DMS114 treated with DMSO at 0.1 percent for 48 hours (cell line): ENCODE results near the gene ENTPD1.
"Not testable (repeated sequence)": the region's sequence is repeated elsewhere in the genome, so short reads cannot be mapped to it uniquely, and the experiment has no call there.

ENCODE experiments used
- DNase-seq: peaks from one replicate; lab custom pipeline; 2025; ENCODE audit not compliant: unreplicated experiment; lab: John Stamatoyannopoulos, UW

ENTPD1 gene

DNA sequence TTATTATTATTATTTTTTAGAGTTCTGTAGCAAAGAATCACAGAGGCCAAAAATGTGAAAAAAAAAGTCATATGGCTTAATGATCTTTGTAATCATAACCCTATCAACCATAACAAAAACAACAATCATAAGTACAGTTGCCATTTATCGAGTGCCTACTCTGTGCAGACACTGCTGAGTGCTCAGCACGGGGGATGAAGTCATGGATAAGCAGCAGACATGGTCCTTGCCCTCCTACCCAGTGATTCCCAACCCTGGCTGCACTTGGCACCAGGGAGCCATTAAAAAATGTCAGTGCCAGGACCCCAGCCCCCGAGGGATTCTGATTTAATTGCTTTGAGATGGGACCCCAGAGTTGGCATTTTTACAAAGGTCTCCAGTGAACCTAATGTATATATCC lies 38.2 kb downstream of the ENTPD1 start:
- DNase-seq = no peak

DNA sequence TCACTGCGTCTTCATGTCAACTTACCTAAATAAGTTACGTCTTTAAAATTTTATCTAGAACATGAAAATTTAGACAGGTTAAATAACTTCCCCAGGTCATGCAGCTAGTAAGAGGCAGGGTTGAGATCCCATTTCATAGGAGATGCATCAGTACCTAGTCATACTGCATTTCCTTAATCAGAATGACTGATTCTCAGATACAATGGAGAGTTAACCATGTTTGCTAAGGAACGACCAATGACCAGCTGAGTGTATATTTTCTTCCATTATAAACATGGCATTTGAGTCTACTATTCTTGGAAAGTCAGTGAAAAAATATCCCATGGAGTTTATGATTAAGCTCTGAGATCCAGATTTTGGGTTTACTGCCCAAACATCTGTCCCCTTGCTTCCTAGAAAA lies 39.6 kb downstream of the ENTPD1 start:
- DNase-seq = no peak

GRCh38 chr10:95796504-95796903 lies 40.5 kb downstream of the ENTPD1 start:
- no peak for DNase-seq

DNA sequence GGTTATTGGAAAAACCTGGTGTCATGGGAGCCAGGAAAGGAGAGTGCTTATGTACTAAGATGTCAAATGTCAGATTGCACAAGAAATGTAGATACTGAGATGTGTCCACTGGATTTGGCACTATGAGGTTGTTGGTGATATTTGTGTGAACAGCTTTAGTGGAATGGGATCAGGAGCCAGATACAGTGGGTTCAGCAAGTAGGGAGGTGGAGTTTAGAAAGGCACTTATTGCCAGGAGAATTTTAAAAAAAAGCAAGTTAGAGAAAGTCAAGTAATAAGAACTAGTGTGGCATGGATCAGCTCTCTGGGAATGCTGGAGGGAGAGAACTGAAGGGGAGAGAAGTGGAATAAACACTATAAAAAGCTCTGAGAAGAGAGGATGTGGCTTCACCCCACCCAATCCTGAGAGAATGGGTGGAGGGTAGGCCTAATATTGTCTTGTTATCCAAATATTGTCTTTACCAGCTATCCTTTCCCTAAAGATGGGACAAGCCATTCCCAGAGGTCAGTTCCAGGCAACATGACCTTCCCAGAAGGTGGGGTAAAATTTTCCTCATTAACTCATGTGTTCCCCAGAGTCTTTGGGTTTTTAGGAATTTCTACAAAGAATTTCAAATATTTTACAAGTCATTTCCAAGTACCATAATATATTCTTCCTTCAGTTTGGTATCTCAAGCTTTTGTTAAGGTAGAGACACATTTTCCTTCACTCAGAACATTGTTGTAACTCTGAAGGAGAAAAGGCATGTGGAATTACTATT lies 42.3 kb downstream of the ENTPD1 start:
- DNase-seq = no peak

DNA sequence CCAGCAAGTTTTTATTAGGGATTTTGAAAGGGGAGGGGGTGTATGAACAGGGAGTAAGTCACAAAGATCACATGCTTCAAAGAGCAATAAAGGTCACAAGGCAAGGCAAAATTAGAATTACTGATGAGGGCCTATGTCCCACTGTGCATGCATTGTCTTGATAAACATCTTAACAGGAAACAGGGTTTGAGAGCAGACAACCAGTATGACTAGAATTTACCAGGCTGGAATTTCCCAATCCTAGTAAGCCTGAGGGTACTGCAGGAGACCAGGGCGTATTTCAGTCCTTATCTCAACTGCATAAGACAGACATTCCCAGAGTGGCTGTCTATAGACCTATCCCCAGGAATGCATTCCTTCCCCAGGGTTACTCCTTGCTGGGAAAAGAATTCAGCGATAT lies 44.3 kb downstream of the ENTPD1 start:
- not testable (repeated sequence) for DNase-seq

GRCh38 chr10:95806687-95807380 lies 50.9 kb downstream of the ENTPD1 start:
- not testable (repeated sequence) for DNase-seq

- not testable (repeated sequence) for DNase-seq
Measured at GRCh38 chr10:95808705-95809308, 52.8 kb downstream of the ENTPD1 start.

DNA sequence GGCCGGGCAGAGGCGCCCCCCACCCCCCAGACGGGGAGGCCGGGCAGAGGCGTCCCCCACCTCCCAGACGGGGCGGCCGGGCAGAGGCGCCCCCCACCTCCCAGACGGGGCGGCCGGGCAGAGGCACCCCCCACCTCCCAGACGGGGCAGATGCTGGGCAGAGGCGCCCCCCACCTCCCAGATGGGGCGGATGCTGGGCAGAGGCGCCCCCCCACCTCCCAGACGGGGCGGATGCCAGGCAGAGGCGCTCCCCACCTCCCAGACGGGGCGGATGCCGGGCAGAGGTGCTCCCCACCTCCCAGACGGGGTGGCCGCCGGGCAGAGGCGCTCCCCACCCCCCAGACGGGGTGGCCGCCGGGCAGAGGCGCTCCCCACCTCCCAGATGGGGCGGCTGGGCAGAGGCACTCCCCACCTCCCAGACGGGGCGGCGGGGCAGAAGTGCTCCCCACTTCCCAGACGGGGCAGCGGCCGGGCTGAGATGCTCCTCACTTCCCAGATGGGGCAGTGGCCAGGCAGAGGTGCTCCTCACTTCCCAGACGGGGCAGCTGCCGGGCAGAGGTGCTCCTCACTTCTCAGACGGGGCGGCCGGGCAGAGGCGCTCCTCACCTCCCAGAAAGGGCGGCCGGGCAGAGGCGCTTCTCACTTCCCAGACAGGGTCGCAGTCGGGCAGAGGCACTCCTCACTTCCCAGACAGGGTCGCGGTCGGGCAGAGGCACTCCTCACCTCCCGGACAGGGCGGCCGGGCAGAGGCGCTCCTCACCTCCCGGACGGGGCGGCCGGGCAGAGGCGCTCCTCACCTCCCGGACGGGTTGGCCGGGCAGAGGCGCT lies 53.6 kb downstream of the ENTPD1 start:
- DNase-seq = no peak

DNA sequence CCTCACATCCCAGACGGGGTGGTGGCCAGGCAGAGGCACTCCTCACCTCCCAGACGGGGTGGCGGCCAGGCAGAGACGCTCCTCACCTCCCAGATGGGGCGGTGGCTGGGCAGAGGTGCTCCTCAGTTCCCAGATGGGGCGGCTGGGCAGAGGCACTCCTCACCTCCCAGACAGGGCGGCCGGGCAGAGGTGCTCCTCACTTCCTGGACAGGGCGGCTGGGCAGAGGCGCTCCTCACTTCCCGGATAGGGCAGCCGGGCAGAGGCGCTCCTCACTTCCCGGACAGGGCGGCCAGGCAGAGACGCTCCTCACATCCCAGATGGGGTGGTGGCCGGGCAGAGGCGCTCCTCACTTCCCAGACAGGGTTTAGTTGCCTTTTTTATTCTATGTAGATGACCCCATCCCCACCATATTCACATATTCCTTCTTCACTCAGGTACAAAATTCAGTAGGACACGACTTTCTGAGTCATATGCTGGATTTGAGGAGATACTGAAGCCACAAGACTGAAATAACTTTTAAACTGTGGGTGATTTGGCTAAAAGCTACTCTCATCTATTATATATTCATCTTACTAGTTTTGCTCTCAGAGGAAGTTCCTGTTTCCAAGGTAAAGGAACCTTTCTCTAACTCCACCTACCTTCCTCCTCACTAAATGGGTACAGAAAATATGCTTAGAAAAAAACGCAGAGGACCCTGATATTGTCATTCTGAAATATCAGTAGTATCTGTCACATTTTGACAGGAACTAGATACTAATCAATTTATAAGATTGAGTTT lies 54.4 kb downstream of the ENTPD1 start:
- DNase-seq = no peak

- DNase-seq = no peak
Measured at GRCh38 chr10:95813054-95813685, 57.2 kb downstream of the ENTPD1 start.

DNA sequence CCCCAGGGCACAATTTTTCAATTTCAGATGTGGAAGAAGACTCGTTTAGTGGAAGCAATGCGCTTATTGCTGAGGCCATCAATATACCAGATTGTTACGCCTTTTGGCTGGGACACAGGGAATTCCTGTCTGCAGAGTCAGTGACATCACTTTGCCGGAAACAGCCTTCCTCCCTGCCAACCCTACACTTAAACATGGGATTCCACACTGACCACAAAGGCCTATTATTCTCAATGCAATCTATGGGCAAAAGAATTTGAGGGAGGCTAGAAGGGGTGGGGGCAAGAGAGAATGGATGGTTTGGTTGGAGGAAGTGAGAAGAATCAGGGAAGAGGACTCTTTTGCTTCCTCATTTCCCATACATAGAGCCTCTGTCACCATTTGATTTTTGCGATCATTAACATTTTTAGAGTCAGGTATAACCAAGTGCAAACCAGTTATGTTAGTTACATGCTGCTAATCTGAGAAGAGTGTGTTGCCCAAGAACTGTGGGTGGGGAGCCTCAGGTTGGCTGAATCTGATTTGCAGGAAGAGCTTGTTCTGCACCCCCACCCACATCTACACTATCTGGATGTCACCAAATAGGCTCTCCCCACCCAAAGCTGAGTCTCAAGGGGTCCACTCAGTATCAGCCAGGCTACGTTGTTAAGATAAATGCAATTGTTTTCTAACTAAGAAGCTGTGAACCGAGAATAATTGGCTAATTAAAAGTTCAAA lies 58.2 kb downstream of the ENTPD1 start:
- DNase-seq = no peak

- DNase-seq = no peak
Measured at GRCh38 chr10:95815133-95815532, 59.2 kb downstream of the ENTPD1 start.

GRCh38 chr10:95815701-95816240 lies 59.8 kb downstream of the ENTPD1 start:
- no peak for DNase-seq

- DNase-seq = no peak
Measured at GRCh38 chr10:95818010-95818409, 62.0 kb downstream of the ENTPD1 start.

DNA sequence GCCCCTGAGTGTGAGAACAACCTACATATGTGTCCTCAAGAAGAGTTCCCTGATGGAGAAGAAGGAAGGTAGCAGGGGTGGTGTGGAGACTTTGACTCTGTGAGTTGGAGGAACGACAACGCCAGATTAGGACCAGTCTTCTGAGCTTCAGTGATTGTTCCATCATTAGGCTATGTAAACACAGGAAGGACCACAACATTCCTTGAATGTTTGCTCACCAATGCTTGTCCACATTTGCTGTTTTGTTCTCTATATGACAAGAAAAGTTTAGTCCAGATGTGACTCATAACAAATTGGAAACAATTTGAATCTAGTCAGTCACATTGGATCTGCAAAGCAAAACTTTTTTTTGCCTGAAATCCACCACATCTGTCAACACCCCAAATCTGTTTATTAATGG lies 62.7 kb downstream of the ENTPD1 start:
- DNase-seq = no peak

DNA sequence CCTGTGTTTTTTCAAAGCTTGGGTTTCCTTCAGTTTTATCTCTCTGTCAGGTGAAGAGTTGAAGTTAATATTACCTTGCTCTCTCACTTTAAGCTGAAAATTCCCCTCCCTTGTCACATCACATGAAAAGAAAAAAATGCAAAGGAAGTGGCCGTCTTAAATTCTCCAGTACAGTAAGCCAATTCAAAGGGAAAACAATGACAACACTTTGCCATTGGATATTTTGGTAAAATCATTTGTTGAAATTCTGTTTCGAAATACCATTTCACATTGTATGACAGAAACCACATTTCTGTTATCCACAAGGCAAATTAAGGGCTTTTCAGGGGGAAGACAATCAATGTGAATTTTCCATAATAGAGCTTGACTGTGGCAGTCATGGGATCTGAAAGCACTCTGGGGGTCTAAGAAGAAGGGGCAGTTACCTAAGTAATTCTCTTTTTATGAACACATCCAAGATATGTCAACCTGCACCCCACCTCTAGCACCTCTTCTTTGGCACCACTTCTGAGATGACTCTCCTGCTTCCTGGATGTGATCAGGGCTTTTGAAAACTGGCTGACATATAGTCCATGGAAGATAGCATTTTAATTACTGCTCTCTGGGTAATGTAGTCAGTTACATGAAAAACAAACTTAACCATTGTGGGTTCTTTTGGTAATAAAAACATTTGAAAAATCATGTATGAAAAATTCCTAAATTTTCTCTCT lies 63.8 kb downstream of the ENTPD1 start:
- DNase-seq = no peak

DNA sequence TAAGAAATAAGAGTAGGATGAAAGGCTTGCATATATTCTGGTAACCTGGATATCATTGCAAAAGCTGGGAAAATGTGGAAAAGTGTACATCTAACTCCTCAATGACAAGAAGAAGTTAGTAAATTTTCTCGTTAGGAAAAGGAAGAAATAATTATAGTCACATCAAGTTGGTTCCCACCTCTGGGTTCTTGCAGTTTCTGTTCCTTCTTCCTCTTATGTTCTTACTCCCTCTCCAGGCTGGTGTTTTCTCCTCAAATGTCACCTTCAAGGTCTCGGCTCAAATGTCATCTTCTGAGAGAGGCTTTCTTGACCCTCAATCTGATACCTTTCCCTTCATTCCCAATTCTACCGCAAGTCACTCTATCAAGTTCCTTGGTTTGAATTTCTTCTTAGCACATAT lies 64.4 kb downstream of the ENTPD1 start:
- DNase-seq = no peak

- no peak for DNase-seq
Measured at GRCh38 chr10:95821720-95822119, 65.8 kb downstream of the ENTPD1 start.

GRCh38 chr10:95830044-95830443 lies 74.1 kb downstream of the ENTPD1 start:
- no peak for DNase-seq
